Erythroblast (primary cell): ENCODE data around the gene MS4A6A.

ENCODE experiments used
- GATA1 ChIP-seq: IDR thresholded peaks from 2 replicates; pipeline ENCODE4 v1.6.1; 2011; ENCODE audit warnings: low read depth, mild to moderate bottlenecking, control low read depth, low read length, moderate library complexity
- POLR2A ChIP-seq: IDR thresholded peaks from 2 replicates; pipeline ENCODE4 v1.6.1; 2011; ENCODE audit warnings: mild to moderate bottlenecking, low read length

GRCh38 chr11:60127311-60127811 lies 55.5 kb downstream of the MS4A6A start:
- peak; percentile 20 for TF ChIP-seq POLR2A
- TF ChIP-seq GATA1 = no peak
